ENCODE measurements around the gene MAOB.

MAOB gene

GRCh38 chrX:43717161-43717560, 165.1 kb downstream of the MAOB start:
- H3K4me1 ChIP-seq (ENCODE audit: control insufficient read depth, low read length): no peaks in the 10 kb centered on the region
- no peak overlapping the region for H3K27ac ChIP-seq (ENCODE audit: low read depth, low read length)
- H3K9me3 ChIP-seq (ENCODE audit: control insufficient read depth, insufficient read depth, low read length): no peaks in the 10 kb centered on the region
- H3K79me2 ChIP-seq (ENCODE audit: control insufficient read depth, low read length): no peaks in the 10 kb centered on the region
- no peaks in the 10 kb centered on the region for H3K27me3 ChIP-seq (ENCODE audit: control insufficient read depth, low read length)
- H3F3A ChIP-seq (ENCODE audit: control insufficient read depth, insufficient read depth): no peaks in the 10 kb centered on the region
- H3K9me2 ChIP-seq (replicated peaks; ENCODE audit: control insufficient read depth, low read length): no peaks in the 10 kb centered on the region
- TF ChIP-seq CTCF (IDR thresholded peaks at IDR 0.05; ENCODE audit: low read depth, low read length, poor library complexity, severe bottlenecking): no peak
- TF ChIP-seq EZH2phosphoT487 (IDR thresholded peaks at IDR 0.05; ENCODE audit: borderline replicate concordance, low read length): no peak
- H4K20me1 ChIP-seq (ENCODE audit: control insufficient read depth, insufficient read depth, low read depth, low read length): no peaks in the 10 kb centered on the region
- no peaks in the 10 kb centered on the region for H3K36me3 ChIP-seq (ENCODE audit: control insufficient read depth, low read length)
- no peak overlapping the region for H3K4me3 ChIP-seq (ENCODE audit: low read length)
- H3K4me2 ChIP-seq (ENCODE audit: low read length): no peak overlapping the region

- Histone ChIP-seq H3K4me1 (ENCODE audit: control insufficient read depth, low read length) (no peaks in the 10 kb centered on the region), H3K4me3 (ENCODE audit: low read length) (no peak overlapping the region), H3F3A (ENCODE audit: control insufficient read depth, insufficient read depth) (no peaks in the 10 kb centered on the region), H3K9me2 (replicated peaks; ENCODE audit: control insufficient read depth, low read length) (no peaks in the 10 kb centered on the region), H4K20me1 (ENCODE audit: control insufficient read depth, insufficient read depth, low read depth, low read length) (no peaks in the 10 kb centered on the region), H3K36me3 (ENCODE audit: control insufficient read depth, low read length) (no peaks in the 10 kb centered on the region), H3K27ac (ENCODE audit: low read depth, low read length) (no peak overlapping the region), H3K4me2 (ENCODE audit: low read length) (no peak overlapping the region), H3K9me3 (ENCODE audit: control insufficient read depth, insufficient read depth, low read length) (no peaks in the 10 kb centered on the region), H3K27me3 (ENCODE audit: control insufficient read depth, low read length) (no peaks in the 10 kb centered on the region), H3K79me2 (ENCODE audit: control insufficient read depth, low read length) (no peaks in the 10 kb centered on the region)
- TF ChIP-seq CTCF (IDR thresholded peaks at IDR 0.05; ENCODE audit: low read depth, low read length, poor library complexity, severe bottlenecking) (no peak), EZH2phosphoT487 (IDR thresholded peaks at IDR 0.05; ENCODE audit: borderline replicate concordance, low read length) (no peak)
Measured at GRCh38 chrX:43716696-43717095, 165.6 kb downstream of the MAOB start.

All from DOHH2 (cell line).